Raji (cell line): Measurements from ENCODE around the gene GPSM3.
A peak's percentile ranks its signal among the peaks of the same experiment; 100 is the strongest.

Experiments used
- POLR2A ChIP-seq: IDR thresholded peaks from 2 replicates; pipeline ENCODE4 v1.6.1; 2011; ENCODE audit warnings: low read depth, low read length, control low read depth; ENCODE audit not compliant: insufficient read depth

Gene GPSM3

GRCh38 chr6:32182555-32182981 lies 9.9 kb downstream of the GPSM3 start:
- TF ChIP-seq POLR2A = no peak

GRCh38 chr6:32181915-32182529 lies 10.4 kb downstream of the GPSM3 start:
- TF ChIP-seq POLR2A = no peak

- no peak for TF ChIP-seq POLR2A
These were observed 11.2 kb downstream of the GPSM3 start for GRCh38 chr6:32181148-32181702.

GRCh38 chr6:32179766-32180405 lies 12.6 kb downstream of the GPSM3 start:
- no peak for TF ChIP-seq POLR2A

- TF ChIP-seq POLR2A = peak; percentile 45; the same call in 1 of the 2 replicates
These were observed 13.6 kb downstream of the GPSM3 start for GRCh38 chr6:32178547-32179440.

- no peak for TF ChIP-seq POLR2A
These were observed 14.5 kb downstream of the GPSM3 start, which contains the start of gene RNF5 for GRCh38 chr6:32177788-32178546. Gene RNF5 (plus strand): TSS chr6:32178405. CDS start chr6:32178512, 107 bp downstream.

GRCh38 chr6:32177183-32177787 lies 15.2 kb downstream of the GPSM3 start:
- TF ChIP-seq POLR2A = peak; percentile 69

- no peak for TF ChIP-seq POLR2A
These were observed 15.8 kb downstream of the GPSM3 start for GRCh38 chr6:32176476-32177182.

GRCh38 chr6:32175711-32176475 lies 16.6 kb downstream of the GPSM3 start, which contains the start of gene AGPAT1:
Gene AGPAT1 (minus strand): TSS chr6:32176084. CDS start chr6:32171496, 4,588 bp downstream.
- peak; percentile 84 for TF ChIP-seq POLR2A

GRCh38 chr6:32175322-32175710 lies 17.1 kb downstream of the GPSM3 start:
- no peak for TF ChIP-seq POLR2A

GRCh38 chr6:32174416-32174815 lies 18.0 kb downstream of the GPSM3 start:
- no peak for TF ChIP-seq POLR2A

GRCh38 chr6:32173051-32173727 lies 19.3 kb downstream of the GPSM3 start:
- TF ChIP-seq POLR2A = no peak
